ENCODE data around the gene CYP2R1. TPM values are rescaled to one million over a fixed set of nuclear protein-coding genes. Genes with fewer than 3 reads are reported as not detected.

Gene CYP2R1
- total RNA-seq, 1 donor from 2014 or later = 17.3 TPM

Other genes with a start within 250 kb of the CYP2R1 start
- 35.9 TPM for gene PDE3B, start 248.4 kb downstream of the CYP2R1 start, total RNA-seq
- gene CALCA, start 80.1 kb upstream of the CYP2R1 start, total RNA-seq = not detected
- 0.18 TPM for gene CALCB, start 181.4 kb upstream of the CYP2R1 start, total RNA-seq
- 1.7 TPM for gene INSC, start 222.7 kb upstream of the CYP2R1 start, total RNA-seq